ENCODE measurements around the gene ACACB.

DNA sequence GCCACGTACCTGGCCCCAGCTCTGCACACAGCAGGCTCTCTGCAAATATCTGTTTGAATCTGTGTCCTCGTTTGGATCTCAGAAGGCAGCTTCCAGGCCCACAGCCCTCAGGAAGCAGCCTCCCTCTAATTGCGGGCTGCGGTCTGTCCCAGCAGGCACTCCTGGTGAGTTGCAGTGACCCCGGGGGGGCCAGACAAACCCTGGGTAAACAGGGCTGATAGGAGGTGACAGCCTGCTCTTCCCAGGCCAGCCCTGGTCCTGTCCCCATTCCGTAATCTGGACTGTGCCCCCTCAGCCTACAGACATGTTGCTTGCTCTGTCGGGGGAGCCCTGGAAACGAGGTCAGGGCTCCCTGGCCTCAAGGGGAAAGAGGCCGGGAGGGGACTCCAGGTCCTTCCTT, 190.7 kb downstream of the ACACB start:
- TF ChIP-seq, protein P1, sequence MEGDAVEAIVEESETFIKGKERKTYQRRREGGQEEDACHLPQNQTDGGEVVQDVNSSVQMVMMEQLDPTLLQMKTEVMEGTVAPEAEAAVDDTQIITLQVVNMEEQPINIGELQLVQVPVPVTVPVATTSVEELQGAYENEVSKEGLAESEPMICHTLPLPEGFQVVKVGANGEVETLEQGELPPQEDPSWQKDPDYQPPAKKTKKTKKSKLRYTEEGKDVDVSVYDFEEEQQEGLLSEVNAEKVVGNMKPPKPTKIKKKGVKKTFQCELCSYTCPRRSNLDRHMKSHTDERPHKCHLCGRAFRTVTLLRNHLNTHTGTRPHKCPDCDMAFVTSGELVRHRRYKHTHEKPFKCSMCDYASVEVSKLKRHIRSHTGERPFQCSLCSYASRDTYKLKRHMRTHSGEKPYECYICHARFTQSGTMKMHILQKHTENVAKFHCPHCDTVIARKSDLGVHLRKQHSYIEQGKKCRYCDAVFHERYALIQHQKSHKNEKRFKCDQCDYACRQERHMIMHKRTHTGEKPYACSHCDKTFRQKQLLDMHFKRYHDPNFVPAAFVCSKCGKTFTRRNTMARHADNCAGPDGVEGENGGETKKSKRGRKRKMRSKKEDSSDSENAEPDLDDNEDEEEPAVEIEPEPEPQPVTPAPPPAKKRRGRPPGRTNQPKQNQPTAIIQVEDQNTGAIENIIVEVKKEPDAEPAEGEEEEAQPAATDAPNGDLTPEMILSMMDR (conservative IDR thresholded peaks at IDR 0.05; ENCODE audit: low read depth, low read length): no peak
- no peak for TF ChIP-seq EZH2 (IDR thresholded peaks at IDR 0.05; ENCODE audit: borderline replicate concordance, low read depth, low read length, poor library complexity, severe bottlenecking)

Measured in A673 (cell line).